Mucosa of descending colon (tissue), 3 donors: ENCODE results near the gene KCNQ1OT1. TPM values are rescaled to one million over a fixed set of nuclear protein-coding genes. Genes with fewer than 3 reads are reported as not detected.

ENCODE experiments used
- ATAC-seq: fragments of 200-7000 bp; cut with Tn5 transposase; one replicate; pipeline ENCODE4 v1.9.1; 2020; ENCODE audit warnings: mild to moderate bottlenecking, moderate library complexity
- DNase-seq, 3 donors: peaks; one replicate each; pipeline ENCODE4 v3.0.0-alpha.2; 2020
- H3K36me3 ChIP-seq: fragments of 200-600 bp; one replicate; pipeline ENCODE4 v1.8.0; 2021; ENCODE audit warnings: low read depth, mild to moderate bottlenecking
- H3K4me1 ChIP-seq: fragments of 200-600 bp; one replicate; pipeline ENCODE4 v1.8.0; 2021; ENCODE audit warnings: low read depth, mild to moderate bottlenecking
- H3K4me3 ChIP-seq: fragments of 200-600 bp; one replicate; pipeline ENCODE4 v1.8.0; 2021; ENCODE audit warnings: mild to moderate bottlenecking
- H3K9me3 ChIP-seq: fragments of 200-600 bp; one replicate; pipeline ENCODE4 v1.8.0; 2021; ENCODE audit warnings: mild to moderate bottlenecking
- intact Hi-C, 2 donors: fragments of 100-400 bp; cut with DNase I in 1 of 2; cut with micrococcal nuclease in 1 of 2; formaldehyde crosslinking; loops; one replicate each; pipeline versions ENCODE4 v1.11.0 to v1.11.1; 2022; cut with DNase I, micrococcal nuclease
- total RNA-seq, 3 donors: library from RNA; stranded (reverse); fragmentation: NEBNext Ultra II Directional in 2 of 3; extraction: Animal tissue kit (Norgen Biotek cat#: 25700) in 2 of 3; gene quantifications; one replicate each; pipeline versions ENCODE4 v1.2.1 to v1.2.4, GENCODE V29; 2021 to 2023
- TF ChIP-seq, protein P1 (sequence below): fragments of 200-600 bp; IDR thresholded peaks from one replicate; pipeline ENCODE4 v1.8.0; 2022; ENCODE audit warnings: antibody characterized with exemption, mild to moderate bottlenecking
- donor health status: DM: no; HTN: no; CAD: no; lungs with moderate emphysema.
- donor health status: DM: no; HTN: no; CAD: no.
- donor health status: DM: no; HTN: yes; CAD: no.

The KCNQ1OT1 gene
- total RNA-seq, 3 donors from 2014 or later = 1.5 to 1.7 (median 1.7) TPM

DNA sequence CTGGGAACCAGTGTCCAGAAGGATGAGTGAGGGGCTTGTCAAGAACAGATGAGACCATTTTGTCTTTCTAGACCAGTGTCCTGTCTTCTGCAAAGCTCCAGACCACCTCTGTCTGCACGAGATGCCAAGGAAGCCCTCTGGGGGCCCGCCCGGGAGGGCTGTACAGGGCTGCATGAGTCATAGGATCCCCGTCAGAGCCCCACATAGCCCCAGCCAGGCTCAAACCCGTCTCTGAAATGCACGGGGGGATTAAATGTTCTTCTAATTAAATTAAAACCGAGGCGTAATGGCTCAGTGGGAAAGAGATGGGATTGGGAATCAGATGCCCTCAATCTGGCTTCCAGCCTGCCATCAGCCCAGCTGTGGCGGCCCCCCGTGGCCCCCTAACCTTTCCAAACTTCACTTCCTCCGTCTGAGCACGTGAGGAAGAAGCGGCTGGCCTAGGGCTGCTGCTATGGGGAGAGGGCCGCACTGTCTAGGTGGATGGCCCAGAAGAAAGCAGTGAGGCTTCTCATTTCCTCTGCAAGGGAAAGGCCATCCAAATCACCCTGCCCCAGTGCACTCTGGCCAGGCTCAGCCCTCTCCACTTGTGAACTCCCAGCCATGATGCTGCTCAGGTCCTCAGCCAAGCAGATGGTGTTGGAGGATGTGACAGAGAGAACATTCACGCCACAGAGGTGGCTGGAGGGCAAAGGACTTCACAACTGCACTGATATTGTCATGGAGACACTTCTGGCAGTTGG is 32.8 kb downstream of the KCNQ1OT1 start:
- ATAC-seq (no peak), DNase-seq (no peak)
- Histone ChIP-seq H3K4me3 (no peak overlapping the region), H3K36me3 (no peaks in the 10 kb centered on the region), H3K4me1 (no peaks in the 10 kb centered on the region), H3K9me3 (no peaks in the 10 kb centered on the region)
- intact Hi-C loops = no loop called here
- TF ChIP-seq, protein P1, sequence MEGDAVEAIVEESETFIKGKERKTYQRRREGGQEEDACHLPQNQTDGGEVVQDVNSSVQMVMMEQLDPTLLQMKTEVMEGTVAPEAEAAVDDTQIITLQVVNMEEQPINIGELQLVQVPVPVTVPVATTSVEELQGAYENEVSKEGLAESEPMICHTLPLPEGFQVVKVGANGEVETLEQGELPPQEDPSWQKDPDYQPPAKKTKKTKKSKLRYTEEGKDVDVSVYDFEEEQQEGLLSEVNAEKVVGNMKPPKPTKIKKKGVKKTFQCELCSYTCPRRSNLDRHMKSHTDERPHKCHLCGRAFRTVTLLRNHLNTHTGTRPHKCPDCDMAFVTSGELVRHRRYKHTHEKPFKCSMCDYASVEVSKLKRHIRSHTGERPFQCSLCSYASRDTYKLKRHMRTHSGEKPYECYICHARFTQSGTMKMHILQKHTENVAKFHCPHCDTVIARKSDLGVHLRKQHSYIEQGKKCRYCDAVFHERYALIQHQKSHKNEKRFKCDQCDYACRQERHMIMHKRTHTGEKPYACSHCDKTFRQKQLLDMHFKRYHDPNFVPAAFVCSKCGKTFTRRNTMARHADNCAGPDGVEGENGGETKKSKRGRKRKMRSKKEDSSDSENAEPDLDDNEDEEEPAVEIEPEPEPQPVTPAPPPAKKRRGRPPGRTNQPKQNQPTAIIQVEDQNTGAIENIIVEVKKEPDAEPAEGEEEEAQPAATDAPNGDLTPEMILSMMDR = no peak

DNA sequence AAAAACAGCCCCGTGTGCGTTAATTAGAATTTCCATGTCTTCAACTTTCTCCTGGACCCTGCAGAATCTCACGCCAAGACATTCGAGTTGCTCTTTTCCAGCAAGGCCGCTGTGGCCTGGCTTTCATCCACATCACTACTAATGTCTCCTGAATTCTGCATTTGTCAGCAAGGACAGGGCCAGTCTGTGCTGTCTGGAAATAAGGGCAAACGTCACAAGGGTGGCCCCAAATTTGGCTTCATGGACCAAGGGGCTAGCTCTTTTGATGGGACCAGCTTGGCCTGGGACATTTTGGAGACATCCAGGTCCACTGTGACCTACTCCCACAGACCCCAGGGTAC is 33.4 kb downstream of the KCNQ1OT1 start:
- TF ChIP-seq, protein P1 = no peak
- DNase-seq = no peak
- ATAC-seq = no peak
- H3K4me1 ChIP-seq = no peaks in the 10 kb centered on the region
- H3K9me3 ChIP-seq = no peaks in the 10 kb centered on the region
- intact Hi-C loops = no loop called here
- no peak overlapping the region for H3K4me3 ChIP-seq
- H3K36me3 ChIP-seq = no peaks in the 10 kb centered on the region

DNA sequence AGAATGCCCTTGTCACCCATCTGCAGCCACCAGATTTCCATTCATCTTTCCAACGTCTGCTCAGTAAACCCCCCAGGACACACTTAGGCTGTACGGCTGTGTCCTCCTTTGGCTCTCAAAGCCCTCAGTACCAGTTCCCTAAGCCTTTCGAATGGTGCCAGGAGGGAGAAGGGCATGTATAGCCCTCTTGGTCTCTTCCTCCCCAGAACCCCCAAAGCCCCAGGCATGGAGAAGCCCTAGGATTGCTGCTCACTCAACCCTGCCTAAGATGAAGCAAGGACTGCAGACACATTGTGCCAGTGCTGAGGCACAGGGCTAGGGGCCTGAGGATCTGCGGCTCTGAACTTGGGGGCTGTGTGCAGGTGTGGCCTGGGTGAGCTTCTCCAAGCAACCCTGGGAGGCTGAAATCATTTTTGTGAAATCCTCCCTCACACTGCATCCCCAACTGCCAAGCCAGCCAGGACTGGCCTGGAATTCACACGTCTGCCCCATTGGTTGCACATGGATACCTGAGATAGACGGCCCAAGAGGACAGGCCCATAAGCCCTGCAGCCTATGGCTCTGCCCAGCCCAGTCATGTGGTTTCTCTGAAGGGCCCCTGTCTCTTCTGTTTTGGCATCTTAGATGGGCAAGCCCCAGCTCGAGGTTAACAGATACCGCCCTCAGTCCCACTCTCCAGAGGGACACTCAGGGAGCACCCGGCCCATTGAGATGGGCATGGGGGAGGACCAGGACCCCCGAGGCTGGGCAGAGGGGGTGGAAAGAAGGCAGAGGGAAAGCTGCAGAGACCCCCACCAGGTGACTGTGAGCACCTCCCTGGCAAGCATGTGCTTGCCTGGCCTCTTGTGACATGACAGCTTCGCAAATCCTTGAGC is 34.0 kb downstream of the KCNQ1OT1 start:
- Histone ChIP-seq H3K4me3 (no peak overlapping the region), H3K9me3 (no peaks in the 10 kb centered on the region), H3K36me3 (no peaks in the 10 kb centered on the region), H3K4me1 (no peaks in the 10 kb centered on the region)
- TF ChIP-seq, protein P1 = no peak
- intact Hi-C loops = no loop called here
- ATAC-seq (no peak), DNase-seq (no peak)

DNA sequence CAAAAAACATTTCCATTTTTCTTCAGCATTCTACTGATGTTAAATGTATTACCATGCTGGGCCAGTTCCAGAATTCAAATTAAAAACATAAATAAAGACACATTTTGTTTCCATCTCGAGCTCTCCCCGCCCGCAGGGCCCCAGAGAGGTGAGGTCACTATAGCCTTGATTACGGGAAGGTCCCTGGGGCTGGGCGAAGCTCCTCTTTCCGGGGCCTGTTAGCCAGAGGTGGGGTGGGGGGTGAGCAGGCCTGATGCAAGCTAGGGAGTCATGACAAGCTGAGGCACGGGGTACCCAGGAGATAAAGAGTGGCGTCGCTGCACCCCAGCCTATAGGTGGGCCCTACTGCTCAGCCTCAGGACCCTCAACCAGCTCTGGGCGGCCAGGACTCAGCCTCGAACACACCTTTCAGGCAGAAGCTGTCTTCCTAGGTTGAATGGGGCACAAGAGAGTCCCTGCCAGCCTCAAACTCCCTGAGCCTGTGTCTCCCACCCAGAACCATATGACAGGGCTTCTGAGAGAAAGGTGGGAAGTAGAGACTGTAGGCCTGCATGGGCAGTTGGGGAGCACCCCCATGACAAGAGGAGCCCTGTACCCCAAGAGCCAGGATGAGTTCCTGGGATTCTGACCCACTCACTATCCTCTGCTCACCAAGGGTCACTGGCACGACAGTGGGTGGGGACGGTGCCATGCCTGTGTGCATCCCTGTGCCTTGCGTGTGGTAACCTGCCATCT is 34.8 kb downstream of the KCNQ1OT1 start:
- Histone ChIP-seq H3K9me3 (peaks cover 5% of the 10 kb centered on the region), H3K4me1 (no peaks in the 10 kb centered on the region), H3K36me3 (no peaks in the 10 kb centered on the region), H3K4me3 (no peak overlapping the region)
- no peak for ATAC-seq
- TF ChIP-seq, protein P1 = no peak
- intact Hi-C loops = no loop called here
- DNase-seq = no peak

DNA sequence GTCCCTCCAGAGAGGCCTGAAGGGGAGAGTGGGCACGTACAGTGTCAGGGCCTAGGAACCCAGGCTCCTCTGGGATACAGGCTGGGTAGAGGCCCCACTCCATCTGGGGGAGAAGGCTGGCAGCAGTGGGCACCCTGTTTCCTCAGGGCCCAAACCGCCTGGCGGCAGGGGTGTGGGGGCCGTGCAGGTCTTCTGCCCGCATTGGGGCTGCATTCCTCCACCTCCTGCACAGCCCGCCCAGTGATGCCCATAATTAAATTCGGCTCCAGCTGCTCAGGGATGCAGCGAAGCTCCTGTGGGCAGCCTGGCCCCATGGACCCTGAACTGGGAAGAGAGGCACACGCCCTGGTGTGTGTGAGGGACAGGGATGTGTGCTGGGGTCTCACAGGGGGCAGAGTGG is 35.4 kb downstream of the KCNQ1OT1 start:
- intact Hi-C loops = no loop called here
- no peaks in the 10 kb centered on the region for H3K4me1 ChIP-seq
- no peak overlapping the region for H3K4me3 ChIP-seq
- peaks cover 6% of the 10 kb centered on the region for H3K9me3 ChIP-seq
- DNase-seq (no peak), ATAC-seq (no peak)
- TF ChIP-seq, protein P1 = no peak
- H3K36me3 ChIP-seq = no peaks in the 10 kb centered on the region
